Brain microvascular endothelial cell (primary cell): Measurements from ENCODE around the gene TIE1.

Source experiments
- DNase-seq: peaks from one replicate; pipeline ENCODE4 v3.0.0-alpha.2; 2020
- H3K27ac ChIP-seq: fragments of 250-450 bp; sonication (Bioruptor Pico); 2 replicates; pipeline ENCODE4 v1.5.1; 2020; ENCODE audit warnings: mild to moderate bottlenecking, moderate library complexity
- H3K27me3 ChIP-seq: fragments of 250-450 bp; sonication (Bioruptor Pico); replicated peaks from 2 replicates; pipeline ENCODE4 v1.5.1; 2020; ENCODE audit warnings: mild to moderate bottlenecking
- H3K36me3 ChIP-seq: fragments of 250-450 bp; sonication (Bioruptor Pico); replicated peaks from 2 replicates; pipeline ENCODE4 v1.5.1; 2020; ENCODE audit warnings: mild to moderate bottlenecking
- H3K4me3 ChIP-seq: 2 replicates; pipeline ENCODE4 v1.5.1; 2011; ENCODE audit warnings: low read depth, mild to moderate bottlenecking, control low read depth, low read length, moderate library complexity
- CTCF ChIP-seq: IDR thresholded peaks from 2 replicates; pipeline ENCODE4 v1.5.1; 2011; ENCODE audit warnings: low read depth, mild to moderate bottlenecking, moderate library complexity, low read length, control low read depth, inconsistent platforms; ENCODE audit errors: missing control alignments
- in situ Hi-C: cut with HindIII; loops from 2 replicates; pipeline ENCODE4 v1.10.0; 2017; ENCODE audit warnings: low sequenced_read_pairs, low pct_ligation_motif_present

TIE1 gene

GRCh38 chr1:43318831-43319230, 18.0 kb downstream of the TIE1 start:
- in situ Hi-C loops: no loop called here
- Histone ChIP-seq H3K27ac (no peak overlapping the region), H3K4me3 (no peak overlapping the region), H3K27me3 (no peaks in the 10 kb centered on the region), H3K36me3 (no peaks in the 10 kb centered on the region)
- no peak for DNase-seq
- no peak for TF ChIP-seq CTCF

- no peak for DNase-seq
- H3K27me3 ChIP-seq: no peaks in the 10 kb centered on the region
- no peak overlapping the region for H3K4me3 ChIP-seq
- in situ Hi-C loops: no loop called here
- no peaks in the 10 kb centered on the region for H3K36me3 ChIP-seq
- TF ChIP-seq CTCF: no peak
- no peak overlapping the region for H3K27ac ChIP-seq
Measured at GRCh38 chr1:43319288-43319687, 18.5 kb downstream of the TIE1 start.

- no peak overlapping the region for H3K27ac ChIP-seq
- TF ChIP-seq CTCF: no peak
- no peaks in the 10 kb centered on the region for H3K27me3 ChIP-seq
- H3K36me3 ChIP-seq: no peaks in the 10 kb centered on the region
- DNase-seq: no peak
- in situ Hi-C loops: no loop called here
- H3K4me3 ChIP-seq: no peak overlapping the region
Measured at GRCh38 chr1:43319766-43320165, 19.0 kb downstream of the TIE1 start.

- H3K36me3 ChIP-seq: no peaks in the 10 kb centered on the region
- no peak for DNase-seq
Measured at GRCh38 chr1:43321331-43321891, 20.6 kb downstream of the TIE1 start.

GRCh38 chr1:43322506-43322905, 21.7 kb downstream of the TIE1 start:
- DNase-seq: no peak
- no peaks in the 10 kb centered on the region for H3K27me3 ChIP-seq
- H3K27ac ChIP-seq: no peak overlapping the region
- no peak for TF ChIP-seq CTCF
- in situ Hi-C loops: no loop called here
- H3K36me3 ChIP-seq: no peaks in the 10 kb centered on the region
- H3K4me3 ChIP-seq: no peak overlapping the region

More at GRCh38 chr1:43321331-43321891, 20.6 kb downstream of the TIE1 start:
- Histone ChIP-seq H3K27ac (no peak overlapping the region), H3K4me3 (no peak overlapping the region), H3K27me3 (no peaks in the 10 kb centered on the region)
- TF ChIP-seq CTCF: no peak
- in situ Hi-C loops: no loop called here

GRCh38 chr1:43324810-43325209, 24.0 kb downstream of the TIE1 start:
- Histone ChIP-seq H3K4me3 (no peak overlapping the region), H3K27me3 (no peaks in the 10 kb centered on the region), H3K27ac (no peak overlapping the region), H3K36me3 (no peaks in the 10 kb centered on the region)
- TF ChIP-seq CTCF: no peak
- in situ Hi-C loops: no loop called here
- no peak for DNase-seq
